K562 (cell line): ENCODE measurements around the gene RNH1. TPM values are rescaled to one million over a fixed set of nuclear protein-coding genes. Genes with fewer than 3 reads are reported as not detected.

Experiments
- ELF4 ChIP-seq: fragments of 450-650 bp; formaldehyde crosslinking; IDR thresholded peaks from 2 replicates; pipeline ENCODE4 v1.4.0; 2022; ENCODE audit warnings: missing genetic modification characterization
- FOXM1 ChIP-seq, 2 experiments: fragments of 450-650 bp in 1 of 2; sonication (generic) in 1 of 2; formaldehyde crosslinking in 1 of 2; IDR thresholded peaks; 2 replicates each; pipeline versions ENCODE4 v1.6.1 to v1.9.0; 2017 to 2022; ENCODE audit warnings: low read depth in 2 of 2, mild to moderate bottlenecking in 2 of 2, missing genetic modification reagents in 1 of 2, moderate library complexity in 1 of 2
- GABPB2 ChIP-seq: fragments of 250-450 bp; sonication (Bioruptor Pico); conservative IDR thresholded peaks from 2 replicates; pipeline ENCODE4 v1.5.1; 2021; ENCODE audit warnings: mild to moderate bottlenecking
- GTF2F1 ChIP-seq: IDR thresholded peaks from 2 replicates; pipeline ENCODE4 v1.6.1; 2011; ENCODE audit warnings: low read depth, low read length, improper control_type of control experiment
- JUNB ChIP-seq: fragments of 450-650 bp; formaldehyde crosslinking; conservative IDR thresholded peaks from 2 replicates; pipeline ENCODE4 v1.4.0; 2020; ENCODE audit warnings: mild to moderate bottlenecking
- MED1 ChIP-seq: sonication (generic); formaldehyde crosslinking; IDR thresholded peaks from 2 replicates; pipeline ENCODE4 v1.8.1; 2023; ENCODE audit warnings: missing genetic modification reagents, borderline replicate concordance
- MXD1 ChIP-seq: fragments of 250-450 bp; sonication (Bioruptor Pico); IDR thresholded peaks from 2 replicates; pipeline ENCODE4 v1.8.0; 2021; ENCODE audit warnings: borderline replicate concordance, mild to moderate bottlenecking, moderate library complexity; ENCODE audit not compliant: poor library complexity, severe bottlenecking
- NCOA6 ChIP-seq: fragments of 450-650 bp; IDR thresholded peaks from 2 replicates; pipeline ENCODE4 v1.6.1; 2017; ENCODE audit warnings: mild to moderate bottlenecking
- NR2C1 ChIP-seq, 2 experiments: fragments of 450-650 bp; IDR thresholded peaks; 2 replicates each; pipeline ENCODE4 v1.6.1; 2017; ENCODE audit warnings: mild to moderate bottlenecking in 2 of 2, antibody characterized with exemption in 1 of 2, inconsistent platforms in 1 of 2, missing compliant biosample characterization in 1 of 2, missing genetic modification characterization in 1 of 2
- NR3C1 ChIP-seq: sonication (generic); formaldehyde crosslinking; IDR thresholded peaks from 2 replicates; pipeline ENCODE4 v1.8.1; 2022; ENCODE audit warnings: missing genetic modification reagents
- PHF8 ChIP-seq: fragments of 200-600 bp; sonication (generic); IDR thresholded peaks from 2 replicates; pipeline ENCODE4 v1.6.1; 2012; ENCODE audit warnings: mixed run types, mild to moderate bottlenecking, inconsistent platforms, low read length, moderate library complexity, borderline replicate concordance
- RB1 ChIP-seq: fragments of 450-650 bp; IDR thresholded peaks from 2 replicates; pipeline ENCODE4 v1.6.1; 2017; ENCODE audit warnings: low read depth, mild to moderate bottlenecking
- RBM22 ChIP-seq: fragments of 200-400 bp; formaldehyde crosslinking; IDR thresholded peaks from 2 replicates; pipeline ENCODE4 v1.6.1; 2018; ENCODE audit warnings: low read length, low read depth; ENCODE audit not compliant: poor library complexity, severe bottlenecking
- RBM39 ChIP-seq: fragments of 200-400 bp; formaldehyde crosslinking; optimal IDR thresholded peaks from 2 replicates; pipeline ENCODE3; 2018; ENCODE audit warnings: low read depth, low read length
- SIRT6 ChIP-seq: IDR thresholded peaks from one replicate; pipeline ENCODE4 v1.6.1; 2012; ENCODE audit warnings: low read depth, mild to moderate bottlenecking, control low read depth, inconsistent platforms, low read length, moderate library complexity
- ZNF253 ChIP-seq: fragments of 250-450 bp; sonication (Bioruptor Pico); conservative IDR thresholded peaks from 2 replicates; pipeline ENCODE4 v1.6.1; 2021; ENCODE audit warnings: mild to moderate bottlenecking
- ZNF707 ChIP-seq: fragments of 250-450 bp; sonication (Bioruptor Pico); conservative IDR thresholded peaks from 2 replicates; pipeline ENCODE4 v1.8.0; 2022; ENCODE audit warnings: inconsistent platforms, mild to moderate bottlenecking, moderate library complexity
- polyA plus RNA-seq, 8 experiments: library from polyadenylated mRNA; depleted of rRNA in 4 of 8; stranded (reverse) in 5 of 8; unstranded in 3 of 8; fragments of >200 nt; fragmentation: Nextera tagmentation in 2 of 8; fragmentation: Illumina TruSeq in 1 of 8; extraction: Ambion mirVana in 2 of 8; extraction: Trizol in 1 of 8; gene quantifications; 2 replicates each; pipeline versions ENCODE4 v1.2.1 to v1.2.3, GENCODE V29; 2011 to 2014; ENCODE audit warnings: inconsistent platforms in 1 of 8, missing spikeins in 1 of 8
- total RNA-seq, 7 experiments: library from RNA; depleted of rRNA in 6 of 7; stranded (reverse); fragments of >200 nt in 6 of 7; fragmentation: Illumina TruSeq in 2 of 7; extraction: Trizol in 2 of 7; gene quantifications; 2 replicates each; pipeline versions ENCODE4 v1.2.1 to v1.2.3, GENCODE V29; 2011 to 2021; ENCODE audit warnings: low replicate concordance in 1 of 7
- TF ChIP-seq, protein P1 (sequence below), 3 experiments: fragments of 200-800 bp in 1 of 3; sonication (Bioruptor generic) in 1 of 3; sonication (generic) in 1 of 3; formaldehyde crosslinking in 1 of 3; IDR thresholded peaks; 2 replicates each; pipeline versions ENCODE4 v1.6.1 to v1.8.0; 2016 to 2022; ENCODE audit warnings: mild to moderate bottlenecking in 2 of 3, missing compliant biosample characterization in 2 of 3, missing genetic modification characterization in 2 of 3, missing genetic modification reagents in 1 of 3
- TF ChIP-seq, protein P2 (sequence below): fragments of 250-450 bp; sonication (Bioruptor Pico); IDR thresholded peaks from 2 replicates; pipeline ENCODE4 v1.9.0; 2021; ENCODE audit warnings: mild to moderate bottlenecking
- TF ChIP-seq, protein P3 (sequence below): fragments of 450-650 bp; conservative IDR thresholded peaks from 2 replicates; pipeline ENCODE4 v1.6.1; 2016; ENCODE audit warnings: missing genetic modification characterization, low read depth, mild to moderate bottlenecking, missing compliant biosample characterization, moderate library complexity
- TF ChIP-seq, protein P4 (sequence below): sonication (generic); formaldehyde crosslinking; IDR thresholded peaks from 2 replicates; pipeline ENCODE4 v1.8.1; 2022; ENCODE audit warnings: missing genetic modification reagents

Gene RNH1
- total and polyA plus RNA-seq, 9 of the 15 experiments (the other 6 are each of a cell fraction or from before 2014, with no cell fraction given), result 2.5 to 160 (median 44.3) TPM

DNA sequence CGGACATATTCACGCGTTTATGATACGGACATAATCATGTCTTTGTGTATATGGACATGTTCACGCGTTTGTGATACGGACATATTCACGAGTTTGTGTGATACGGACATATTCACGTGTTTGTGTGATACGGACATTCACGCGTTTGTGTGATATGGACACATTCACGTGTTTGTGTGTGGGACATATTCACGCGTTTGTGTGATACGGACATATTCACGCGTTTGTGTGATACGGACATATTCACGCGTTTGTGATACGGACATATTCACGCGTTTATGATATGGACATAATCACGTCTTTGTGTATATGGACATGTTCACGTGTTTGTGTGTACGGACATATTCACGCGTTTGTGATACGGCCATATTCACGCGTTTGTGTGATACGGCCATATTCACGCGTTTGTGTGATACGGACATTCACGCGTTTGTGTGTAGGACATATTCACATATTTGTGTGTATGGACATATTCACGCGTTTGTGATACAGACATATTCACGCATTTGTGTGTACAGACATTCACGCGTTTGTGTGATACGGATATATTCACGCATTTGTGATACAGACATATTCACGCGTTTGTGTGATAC, 32.0 kb downstream of the RNH1 start (continued):
- TF ChIP-seq ZNF253 (CRISPR knock-in tag), result 0 out of 2 replicates have a peak, but pooled peaks have one; percentile 54
- TF ChIP-seq RBM39, result no peak
- TF ChIP-seq, protein P1, sequence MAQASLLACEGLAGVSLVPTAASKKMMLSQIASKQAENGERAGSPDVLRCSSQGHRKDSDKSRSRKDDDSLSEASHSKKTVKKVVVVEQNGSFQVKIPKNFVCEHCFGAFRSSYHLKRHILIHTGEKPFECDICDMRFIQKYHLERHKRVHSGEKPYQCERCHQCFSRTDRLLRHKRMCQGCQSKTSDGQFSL (CRISPR knock-in tag; IDR thresholded peaks at IDR 0.05), result no peak
- TF ChIP-seq, protein P1 (tag; IDR thresholded peaks at IDR 0.05), result no peak
- TF ChIP-seq, protein P2, sequence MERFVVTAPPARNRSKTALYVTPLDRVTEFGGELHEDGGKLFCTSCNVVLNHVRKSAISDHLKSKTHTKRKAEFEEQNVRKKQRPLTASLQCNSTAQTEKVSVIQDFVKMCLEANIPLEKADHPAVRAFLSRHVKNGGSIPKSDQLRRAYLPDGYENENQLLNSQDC (CRISPR knock-in tag), result no peak
- TF ChIP-seq, protein P3, sequence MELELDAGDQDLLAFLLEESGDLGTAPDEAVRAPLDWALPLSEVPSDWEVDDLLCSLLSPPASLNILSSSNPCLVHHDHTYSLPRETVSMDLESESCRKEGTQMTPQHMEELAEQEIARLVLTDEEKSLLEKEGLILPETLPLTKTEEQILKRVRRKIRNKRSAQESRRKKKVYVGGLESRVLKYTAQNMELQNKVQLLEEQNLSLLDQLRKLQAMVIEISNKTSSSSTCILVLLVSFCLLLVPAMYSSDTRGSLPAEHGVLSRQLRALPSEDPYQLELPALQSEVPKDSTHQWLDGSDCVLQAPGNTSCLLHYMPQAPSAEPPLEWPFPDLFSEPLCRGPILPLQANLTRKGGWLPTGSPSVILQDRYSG, result 0 out of 2 replicates have a peak, but pooled peaks have one; percentile 27
- TF ChIP-seq MXD1, result peak; percentile 37
- no peak for TF ChIP-seq RB1
- TF ChIP-seq NCOA6, result no peak
- no peak for TF ChIP-seq NR3C1 (CRISPR knock-in tag)
- TF ChIP-seq ELF4, result no peak
- peak; percentile 94 for TF ChIP-seq GABPB2 (CRISPR knock-in tag)
- no peak for TF ChIP-seq GTF2F1
- TF ChIP-seq ZNF707, result peak; percentile 76
- no peak for TF ChIP-seq PHF8
- TF ChIP-seq JUNB (CRISPR knock-in tag), result no peak; the same call in 1 of the 2 replicates
- TF ChIP-seq, protein P4, sequence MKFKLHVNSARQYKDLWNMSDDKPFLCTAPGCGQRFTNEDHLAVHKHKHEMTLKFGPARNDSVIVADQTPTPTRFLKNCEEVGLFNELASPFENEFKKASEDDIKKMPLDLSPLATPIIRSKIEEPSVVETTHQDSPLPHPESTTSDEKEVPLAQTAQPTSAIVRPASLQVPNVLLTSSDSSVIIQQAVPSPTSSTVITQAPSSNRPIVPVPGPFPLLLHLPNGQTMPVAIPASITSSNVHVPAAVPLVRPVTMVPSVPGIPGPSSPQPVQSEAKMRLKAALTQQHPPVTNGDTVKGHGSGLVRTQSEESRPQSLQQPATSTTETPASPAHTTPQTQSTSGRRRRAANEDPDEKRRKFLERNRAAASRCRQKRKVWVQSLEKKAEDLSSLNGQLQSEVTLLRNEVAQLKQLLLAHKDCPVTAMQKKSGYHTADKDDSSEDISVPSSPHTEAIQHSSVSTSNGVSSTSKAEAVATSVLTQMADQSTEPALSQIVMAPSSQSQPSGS (CRISPR knock-in tag), result no peak
- no peak for TF ChIP-seq RBM22
- TF ChIP-seq MED1, result no peak
- TF ChIP-seq SIRT6, result no peak
- no peak for TF ChIP-seq NR2C1 (IDR thresholded peaks at IDR 0.05)
- TF ChIP-seq NR2C1 (tag; IDR thresholded peaks at IDR 0.05), result no peak
- TF ChIP-seq FOXM1 (IDR thresholded peaks at IDR 0.05; ENCODE audit: low read depth), result no peak
- TF ChIP-seq FOXM1 (CRISPR knock-in tag; IDR thresholded peaks at IDR 0.05; ENCODE audit: low read depth), result no peak
